Lower leg skin (tissue), 4 donors: ENCODE measurements around the gene RCOR2. TPM values are rescaled to one million over a fixed set of nuclear protein-coding genes. Genes with fewer than 3 reads are reported as not detected.
"Not testable (repeated sequence)": the region's sequence is repeated elsewhere in the genome, so short reads cannot be mapped to it uniquely, and the experiment has no call there.

ENCODE experiments used
- DNase-seq, 2 donors: peaks; one replicate each; pipeline ENCODE4 v3.0.0-alpha.2; 2019; ENCODE audit warnings: low spot score in 2 of 2
- H3K4me3 ChIP-seq: fragments of 200-600 bp; sonication (generic); 2 replicates; pipeline ENCODE4 v1.5.1; 2017; ENCODE audit warnings: mild to moderate bottlenecking, low read depth; ENCODE audit not compliant: poor library complexity, severe bottlenecking
- POLR2A ChIP-seq, 2 donors: fragments of 450-650 bp; IDR thresholded peaks; one replicate each; pipeline ENCODE4 v1.6.1; 2016 to 2017; ENCODE audit warnings: antibody characterized with exemption in 2 of 2, mild to moderate bottlenecking in 1 of 2, moderate library complexity in 1 of 2
- WGBS, 2 donors: methylation state at CpG; one replicate each; pipeline ENCODE4 v1.1.5; 2018; 5-methylcytosine and 5-hydroxymethylcytosine counted together
- intact Hi-C: fragments of 100-400 bp; cut with DNase I; formaldehyde crosslinking; loops from one replicate; pipeline ENCODE4 v1.15.0; 2023; ENCODE audit warnings: low total_unique reads
- total RNA-seq, 4 donors: library from RNA; depleted of rRNA; stranded (reverse); fragments of >200 nt; gene quantifications; one replicate each; pipeline ENCODE4 v1.1.0, GENCODE V29; 2016
- TF ChIP-seq, protein P1 (sequence below), 3 donors: fragments of 450-650 bp; IDR thresholded peaks; one replicate each; pipeline ENCODE4 v1.5.1; 2016; ENCODE audit warnings: antibody characterized with exemption in 3 of 3, mild to moderate bottlenecking in 3 of 3, moderate library complexity in 2 of 3

RCOR2 gene
- total RNA-seq, 4 donors from 2014 or later = 0.16 TPM; not detected in 3

DNA sequence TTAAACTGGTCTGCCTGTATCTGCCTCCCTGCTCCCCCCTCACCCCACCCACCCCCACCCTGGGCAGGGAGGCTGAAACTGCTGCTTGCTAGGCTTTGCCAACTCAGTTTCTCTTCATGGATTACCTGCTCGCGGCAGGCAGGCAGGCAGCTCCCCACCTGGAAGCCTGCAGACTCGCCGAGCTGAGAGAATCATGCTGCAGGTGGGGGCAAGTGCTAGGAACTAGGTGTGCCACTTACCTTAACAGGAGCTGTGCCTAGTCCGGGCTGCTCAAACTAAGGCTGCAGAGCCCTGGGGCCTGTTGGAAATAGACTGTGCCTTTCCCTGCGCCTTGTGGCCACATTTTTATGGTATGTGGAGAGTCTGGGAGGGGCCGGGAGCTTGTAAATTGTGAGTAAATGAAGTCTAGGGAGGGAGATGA is 47.8 kb downstream of the RCOR2 start:
- intact Hi-C loops = no loop called here

DNA sequence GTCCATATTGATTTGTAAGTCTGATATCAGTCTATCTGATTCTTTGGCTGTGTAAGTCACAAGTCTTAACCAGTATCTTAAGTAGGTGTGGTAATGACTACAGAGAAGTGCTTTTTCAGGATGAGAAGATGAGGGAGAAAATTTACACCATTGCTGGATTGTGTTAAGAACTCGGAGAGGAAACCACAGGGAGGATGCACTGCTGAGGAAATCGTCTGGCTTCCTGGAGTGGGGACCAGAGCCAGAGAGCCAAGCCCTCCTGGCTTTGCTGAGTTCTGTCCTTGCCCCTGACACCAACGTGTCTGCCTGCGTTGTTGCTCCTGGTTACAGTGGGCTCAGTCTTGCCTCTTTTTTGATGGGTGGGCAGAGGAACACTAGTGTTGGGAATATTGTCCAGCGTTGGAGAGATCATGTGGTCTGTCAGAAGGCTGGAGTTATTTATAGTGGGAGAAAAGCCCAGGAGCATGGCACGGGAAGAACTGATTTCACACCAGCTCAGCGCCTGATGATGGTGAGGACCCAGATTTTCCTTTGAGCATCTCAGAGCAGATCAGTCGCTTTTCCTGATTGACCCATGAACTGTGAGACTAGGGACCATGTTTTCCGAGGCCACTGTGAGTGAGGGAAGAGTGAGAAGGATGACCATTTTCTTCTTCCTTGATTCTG is 48.4 kb downstream of the RCOR2 start:
- TF ChIP-seq, protein P1, sequence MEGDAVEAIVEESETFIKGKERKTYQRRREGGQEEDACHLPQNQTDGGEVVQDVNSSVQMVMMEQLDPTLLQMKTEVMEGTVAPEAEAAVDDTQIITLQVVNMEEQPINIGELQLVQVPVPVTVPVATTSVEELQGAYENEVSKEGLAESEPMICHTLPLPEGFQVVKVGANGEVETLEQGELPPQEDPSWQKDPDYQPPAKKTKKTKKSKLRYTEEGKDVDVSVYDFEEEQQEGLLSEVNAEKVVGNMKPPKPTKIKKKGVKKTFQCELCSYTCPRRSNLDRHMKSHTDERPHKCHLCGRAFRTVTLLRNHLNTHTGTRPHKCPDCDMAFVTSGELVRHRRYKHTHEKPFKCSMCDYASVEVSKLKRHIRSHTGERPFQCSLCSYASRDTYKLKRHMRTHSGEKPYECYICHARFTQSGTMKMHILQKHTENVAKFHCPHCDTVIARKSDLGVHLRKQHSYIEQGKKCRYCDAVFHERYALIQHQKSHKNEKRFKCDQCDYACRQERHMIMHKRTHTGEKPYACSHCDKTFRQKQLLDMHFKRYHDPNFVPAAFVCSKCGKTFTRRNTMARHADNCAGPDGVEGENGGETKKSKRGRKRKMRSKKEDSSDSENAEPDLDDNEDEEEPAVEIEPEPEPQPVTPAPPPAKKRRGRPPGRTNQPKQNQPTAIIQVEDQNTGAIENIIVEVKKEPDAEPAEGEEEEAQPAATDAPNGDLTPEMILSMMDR (IDR thresholded peaks at IDR 0.05) = no peak
- TF ChIP-seq POLR2A (IDR thresholded peaks at IDR 0.05) = no peak
- no peak overlapping the region for H3K4me3 ChIP-seq
- WGBS, 2 donors = 23 to 26% methylated on average over 9 of the region's 9 CpGs
- intact Hi-C loops = no loop called here
- DNase-seq = no peak

More for the DNA sequence above, 47.8 kb downstream of the RCOR2 start:
- TF ChIP-seq, protein P1 (IDR thresholded peaks at IDR 0.05) = no peak
- TF ChIP-seq POLR2A (IDR thresholded peaks at IDR 0.05) = no peak
- WGBS, 2 donors = 36 to 37% methylated on average over 7 of the region's 7 CpGs
- peak in 1 of 2 donors; percentile 48 for DNase-seq
- H3K4me3 ChIP-seq = no peak overlapping the region

DNA sequence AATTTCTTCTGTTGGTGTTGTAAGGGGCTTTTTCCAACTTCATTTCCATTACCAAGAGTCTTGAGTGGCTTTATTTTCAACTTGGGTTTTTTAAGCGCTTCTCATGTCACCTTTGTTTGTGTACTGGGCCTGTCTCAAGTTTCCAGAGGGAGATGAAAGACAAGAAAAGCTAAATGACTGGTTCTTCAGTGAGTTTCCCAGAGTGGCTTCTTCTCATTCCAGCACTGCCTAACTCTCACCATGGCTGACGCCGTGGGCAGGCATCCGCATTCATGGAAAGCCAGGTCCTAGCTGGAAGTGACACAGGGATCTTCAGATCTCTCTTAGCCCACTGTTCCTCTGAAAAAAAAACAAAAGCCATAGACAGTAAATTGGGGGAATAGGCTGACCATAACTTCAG is 49.5 kb downstream of the RCOR2 start:
- H3K4me3 ChIP-seq = no peak overlapping the region
- intact Hi-C loops = no loop called here
- 84 to 93% methylated on average over 4 of the region's 4 CpGs for WGBS, 2 donors
- no peak for TF ChIP-seq POLR2A (IDR thresholded peaks at IDR 0.05)
- no peak for DNase-seq

DNA sequence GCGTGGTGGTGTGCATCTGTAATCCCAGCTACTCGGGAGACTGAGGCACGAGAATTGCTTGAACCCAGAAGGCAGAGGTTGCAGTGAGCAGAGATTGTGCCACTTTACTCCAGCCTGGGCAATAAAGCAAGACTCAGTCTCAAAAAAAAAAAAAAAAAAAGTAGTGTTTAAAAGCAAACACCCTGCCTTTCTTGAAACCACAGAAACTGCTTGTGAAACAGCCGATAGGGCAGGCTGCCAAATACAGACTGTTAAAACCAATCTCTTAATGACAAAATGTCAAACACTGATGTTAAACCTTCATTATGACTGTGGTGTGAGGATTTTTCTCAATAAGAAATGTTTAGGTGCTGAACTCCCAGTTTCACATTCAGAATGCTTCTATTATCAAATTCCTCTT is 50.8 kb downstream of the RCOR2 start:
- peak; percentile 69 to 91 for DNase-seq
- 35 to 52% methylated on average over 4 of the region's 4 CpGs for WGBS, 2 donors
- intact Hi-C loops = no loop called here
- H3K4me3 ChIP-seq = no peak overlapping the region
- TF ChIP-seq, protein P1 (IDR thresholded peaks at IDR 0.05) = no peak
- no peak for TF ChIP-seq POLR2A (IDR thresholded peaks at IDR 0.05)

DNA sequence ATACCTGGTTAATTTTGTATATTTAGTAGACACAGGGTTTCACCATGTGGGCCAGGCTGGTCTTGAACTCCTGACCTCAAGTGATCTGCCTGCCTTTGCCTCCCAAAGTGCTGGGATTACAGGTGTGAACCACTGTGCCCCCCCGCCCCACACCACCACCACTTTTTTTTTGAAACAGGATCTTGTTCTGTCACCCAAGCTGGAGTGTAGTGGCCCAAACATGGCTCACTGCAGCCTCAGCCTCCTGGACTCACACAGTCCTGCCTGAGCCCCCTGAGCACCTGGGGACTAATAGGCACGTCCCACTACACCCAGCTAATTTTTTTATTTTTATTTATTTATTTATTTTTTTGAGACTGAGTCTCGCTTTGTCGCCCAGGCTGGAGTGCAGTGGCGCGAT is 53.3 kb downstream of the RCOR2 start:
- DNase-seq, intact Hi-C loops, H3K4me3 ChIP-seq: not testable (repeated sequence)
- WGBS, 2 donors = 97% methylated on average over 6 of the region's 6 CpGs

DNA sequence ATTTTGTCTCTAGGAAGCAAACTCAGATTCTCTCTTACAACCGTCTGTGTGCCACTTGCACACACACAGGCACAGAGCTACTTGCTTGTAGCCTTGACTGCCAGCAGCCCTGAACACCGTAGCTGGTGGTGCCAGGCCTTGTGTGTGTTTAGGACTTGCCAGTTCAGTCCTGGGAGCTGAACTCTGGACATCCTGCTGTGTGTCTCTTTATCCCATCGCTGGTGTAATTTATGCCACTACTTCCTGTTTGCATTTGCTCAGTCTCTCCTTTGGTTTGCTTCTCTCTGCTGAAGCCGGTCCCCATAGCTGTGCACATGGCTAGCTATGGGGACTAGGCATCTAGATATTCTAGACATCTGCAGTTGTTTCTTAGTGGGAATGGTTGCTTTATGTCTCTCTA is 54.0 kb downstream of the RCOR2 start:
- no peak for DNase-seq
- intact Hi-C loops = no loop called here
- 42 to 52% methylated on average over 4 of the region's 4 CpGs for WGBS, 2 donors
- TF ChIP-seq, protein P1 (IDR thresholded peaks at IDR 0.05) = no peak
- no peak overlapping the region for H3K4me3 ChIP-seq

Other genes starting within 250 kb of the RCOR2 start
- gene ATL3, start 245.8 kb downstream of the RCOR2 start, total RNA-seq = 10 to 100 TPM; 64.9 to 97.2 (median 70.9) TPM
- 100 to 1,000 TPM; 124 to 192 (median 148) TPM for gene RTN3, start 235.7 kb downstream of the RCOR2 start, total RNA-seq
- 1 to 10 TPM; 7.8 to 9.8 (median 8.6) TPM for gene ZFTA, start 148.4 kb downstream of the RCOR2 start, total RNA-seq
- 1 to 10 TPM; 5.1 to 8.3 (median 6.0) TPM for gene SPINDOC, start 103.7 kb downstream of the RCOR2 start, total RNA-seq
- 10 to 100 TPM; 78.3 to 87.2 (median 81.2) TPM for gene MARK2, start 78.1 kb downstream of the RCOR2 start, total RNA-seq
- gene NAA40, start 21.8 kb upstream of the RCOR2 start, total RNA-seq = 10 to 100 TPM in 1 of 4 donors, 1 to 10 TPM in 3; 3.0 to 10.2 (median 6.1) TPM
- gene COX8A, start 57.5 kb upstream of the RCOR2 start, total RNA-seq = 100 to 1,000 TPM; 373 to 510 (median 455) TPM
- 10 to 100 TPM; 48.8 to 94.8 (median 81.7) TPM for gene OTUB1, start 69.3 kb upstream of the RCOR2 start, total RNA-seq
- gene FLRT1, start 118.8 kb upstream of the RCOR2 start, total RNA-seq = under 1 TPM in 3 of 4 donors, not detected in 1; 0.08 to 0.62 (median 0.15) TPM
- gene MACROD1, start 248.9 kb upstream of the RCOR2 start, total RNA-seq = 10 to 100 TPM; 44.8 to 74.8 (median 55.6) TPM